ENCODE data around the gene TAF5. TPM values are rescaled to one million over a fixed set of nuclear protein-coding genes. Genes with fewer than 3 reads are reported as not detected.
A peak's percentile ranks its signal among the peaks of the same experiment; 100 is the strongest.

TAF5 gene
- total RNA-seq, 1 experiment from 2014 or later: 8.3 TPM

GRCh38 chr10:103417601-103418000 is 49.8 kb downstream of the TAF5 start:
- Histone ChIP-seq H3K18ac (ENCODE audit: insufficient read length, low read depth, low read length) (no peak overlapping the region), H3K4me2 (ENCODE audit: insufficient read depth, insufficient read length, low read length) (no peak overlapping the region), H2BK20ac (ENCODE audit: low read depth, low read length, poor library complexity, severe bottlenecking) (no peak overlapping the region), H3K27me3 (ENCODE audit: insufficient read depth, low read length) (no peaks in the 10 kb centered on the region), H4K8ac (replicated peaks; ENCODE audit: insufficient read length, low read depth, low read length) (no peak overlapping the region), H3K23me2 (ENCODE audit: insufficient read length, low read depth, low read length, poor library complexity, severe bottlenecking) (no peaks in the 10 kb centered on the region), H2BK120ac (ENCODE audit: low read depth, low read length, poor library complexity, severe bottlenecking) (no peak overlapping the region), H3K23ac (ENCODE audit: insufficient read length, low read depth, low read length) (no peak overlapping the region), H2BK5ac (ENCODE audit: insufficient read length, low read length) (no peak overlapping the region), H3K79me2 (ENCODE audit: insufficient read depth, low read length) (no peaks in the 10 kb centered on the region), H3K4ac (ENCODE audit: low read depth, low read length) (no peak overlapping the region), H3K4me1 (ENCODE audit: insufficient read depth, low read length) (no peaks in the 10 kb centered on the region), H3K9me3 (ENCODE audit: control insufficient read depth, low read depth, low read length) (no peaks in the 10 kb centered on the region), H2BK12ac (ENCODE audit: insufficient read length, low read depth, low read length) (no peak overlapping the region), H4K20me1 (ENCODE audit: control insufficient read depth, insufficient read depth, insufficient read length) (no peaks in the 10 kb centered on the region), H3K14ac (ENCODE audit: insufficient read depth, low read length) (no peak overlapping the region), H3K79me1 (ENCODE audit: insufficient read depth, low read depth, low read length, poor library complexity, severe bottlenecking) (no peaks in the 10 kb centered on the region), H2AK5ac (ENCODE audit: insufficient read length, low read length) (no peak overlapping the region), H4K91ac (ENCODE audit: insufficient read length, low read depth, low read length) (no peak overlapping the region), H3K27ac (ENCODE audit: insufficient read length, low read depth, low read length) (no peak overlapping the region), H3K9ac (ENCODE audit: extremely low read depth, insufficient read length, low read length) (no peak overlapping the region), H2AFZ (ENCODE audit: low read length) (no peak overlapping the region), H2BK15ac (ENCODE audit: low read depth, low read length) (no peak overlapping the region), H3K56ac (ENCODE audit: insufficient read length, low read depth, low read length) (no peak overlapping the region), H3T11ph (ENCODE audit: low read length) (no peak overlapping the region), H4K5ac (ENCODE audit: insufficient read length, low read depth, low read length) (no peak overlapping the region)
- Mint-ChIP-seq H3K9me3 (no peaks in the 10 kb centered on the region), H3K36me3 (ENCODE audit: insufficient read depth in 1 of 3, low read depth in 3 of 3) (peaks cover 53 to 95% (median 88%) of the 10 kb centered on the region in 3 experiments), H3K4me1 (no peaks in the 10 kb centered on the region), H3K4me3 (no peak overlapping the region), H3K27me3 (ENCODE audit: low read depth) (no peaks in the 10 kb centered on the region), H3K27ac (peak overlapping the region in 1 of 3 experiments; percentile 73; a peak in 2 of 7 replicates)
- no peak for DNase-seq
- no CpG with 5 or more reads among the region's 5 CpGs for WGBS (ENCODE audit: extremely low coverage, insufficient read length, low lambda C conversion rate)
- no peak for TF ChIP-seq CTCF (conservative IDR thresholded peaks at IDR 0.05)
